NCI-H1436 (cell line): Measurements from ENCODE around the gene APH1B.
"Not testable (repeated sequence)": the region's sequence is repeated elsewhere in the genome, so short reads cannot be mapped to it uniquely, and the experiment has no call there.

Source experiments
- DNase-seq: peaks from one replicate; lab custom pipeline; 2025; lab: John Stamatoyannopoulos, UW

APH1B gene

DNA sequence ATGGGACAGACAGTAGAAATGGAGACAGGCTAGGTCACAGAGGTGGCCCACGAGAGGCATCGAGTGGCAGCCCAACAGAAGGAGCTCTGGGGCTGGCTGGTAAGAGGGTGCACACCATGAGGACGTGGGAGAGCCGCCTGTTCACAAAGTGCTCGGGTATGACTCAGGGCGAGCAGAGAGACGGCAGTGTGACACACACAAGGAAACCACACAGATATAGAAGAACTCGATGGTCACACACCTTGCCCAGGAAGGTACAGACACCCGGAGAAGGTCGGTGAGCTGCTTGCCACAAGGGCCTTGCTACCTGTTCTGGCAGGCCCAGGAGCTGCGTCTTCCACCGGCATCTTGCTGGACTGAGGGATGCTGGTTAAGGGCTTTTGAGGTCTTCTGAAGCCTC lies 54.1 kb downstream of the APH1B start:
- no peak for DNase-seq

DNA sequence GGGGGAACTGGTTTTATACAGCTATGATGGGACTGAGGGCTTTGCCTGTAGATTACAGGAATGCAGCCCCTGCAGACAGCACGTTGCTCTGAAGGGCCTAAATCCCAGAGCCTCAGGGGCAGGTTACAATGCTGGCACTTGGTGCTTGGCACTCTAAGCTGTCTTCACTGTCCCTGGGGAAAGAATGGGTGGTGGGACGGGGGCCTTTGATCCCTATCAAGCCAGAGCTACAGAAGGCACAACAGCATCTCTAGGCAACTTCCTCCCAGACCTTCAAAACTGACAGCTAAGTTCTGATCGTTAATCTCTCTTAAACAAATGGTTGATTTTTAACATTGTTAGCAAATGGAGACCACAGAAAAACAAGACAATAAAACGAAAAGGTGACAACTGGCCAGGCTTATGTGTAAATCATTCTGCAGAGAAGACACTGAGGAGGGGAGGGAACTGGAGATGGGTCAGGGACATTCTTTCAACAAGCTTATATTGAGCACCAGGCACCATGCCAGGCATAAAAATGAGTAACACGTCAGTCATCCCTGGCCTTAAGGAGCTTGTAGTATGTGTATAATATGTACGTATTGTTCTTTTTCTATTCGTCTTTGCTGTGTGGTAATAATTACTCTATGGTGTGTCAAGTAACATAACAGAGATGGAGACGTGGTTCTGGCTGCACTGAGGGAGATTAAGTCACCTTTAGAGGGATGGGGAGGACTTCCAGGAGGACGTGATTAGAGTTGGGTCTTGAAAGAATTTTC lies 55.1 kb downstream of the APH1B start:
- no peak for DNase-seq

DNA sequence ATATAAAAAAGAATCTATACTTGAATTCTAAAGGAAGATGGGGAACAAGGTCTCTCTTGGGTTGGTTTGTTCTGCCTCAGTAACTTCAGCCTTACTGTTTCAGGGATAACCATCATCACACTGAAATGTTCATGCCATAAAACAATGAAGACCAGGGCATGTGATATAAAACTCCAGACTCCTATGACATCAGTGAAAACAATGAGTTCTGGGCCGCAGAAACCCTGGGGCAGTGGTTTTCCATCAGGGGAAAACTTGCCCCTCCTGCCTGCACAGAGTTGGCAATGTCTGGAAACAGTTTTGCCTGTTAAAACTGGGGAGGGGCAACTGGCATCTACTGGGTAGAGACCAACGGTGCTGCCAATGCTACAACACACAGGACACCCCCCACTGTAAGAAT lies 57.4 kb downstream of the APH1B start:
- no peak for DNase-seq

DNA sequence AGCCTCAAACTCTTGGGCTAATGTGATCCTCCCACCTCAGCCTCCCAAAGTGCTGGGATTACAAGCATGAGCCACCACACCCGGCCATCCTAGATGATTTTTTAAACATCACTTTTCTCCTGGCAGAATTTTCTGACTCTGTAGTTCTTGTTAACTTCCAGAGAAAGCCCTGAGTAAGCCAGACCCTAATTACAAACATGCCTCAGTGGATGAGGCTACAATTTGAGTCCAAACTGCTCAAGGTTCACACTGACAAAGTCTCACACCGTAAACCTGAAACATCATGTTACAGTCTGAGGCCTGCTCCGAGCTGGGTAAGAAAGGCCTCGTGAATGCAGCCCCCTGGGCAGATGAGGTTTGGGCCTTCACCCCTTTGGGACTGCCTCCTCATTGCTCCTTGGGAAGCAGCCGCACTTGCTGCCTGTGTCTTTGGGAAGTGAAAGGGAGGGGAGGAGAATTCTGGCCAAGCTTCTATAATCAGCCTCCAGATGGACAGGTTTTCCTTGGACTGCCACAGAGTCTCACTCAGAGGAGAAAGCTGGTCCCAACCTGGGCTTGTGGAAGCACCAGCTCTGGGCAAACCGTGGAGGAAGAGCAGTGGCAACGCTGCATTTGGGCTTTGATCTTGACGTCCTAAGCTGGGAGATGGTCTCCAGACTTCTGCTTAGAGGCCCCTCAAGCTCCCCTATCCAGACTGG lies 58.3 kb downstream of the APH1B start:
- DNase-seq, result no peak

DNA sequence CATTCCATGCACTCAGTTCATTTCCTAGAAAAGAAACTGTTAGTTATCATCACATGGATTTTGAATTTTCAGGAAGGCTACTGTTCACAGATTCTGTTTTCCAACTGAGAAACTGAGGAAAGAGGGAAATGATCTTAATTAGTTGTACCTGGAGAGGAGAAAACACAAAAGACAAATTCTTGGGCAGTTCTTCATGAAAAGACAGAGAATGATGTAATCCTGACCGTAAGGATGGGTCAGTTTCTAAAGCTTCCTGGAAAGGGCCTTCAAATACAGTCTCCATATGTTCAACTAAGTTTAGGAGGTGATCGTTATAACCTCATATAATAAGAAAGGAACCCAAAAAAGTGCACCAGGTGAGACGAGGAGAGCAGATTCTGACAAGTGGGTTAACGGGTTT lies 59.6 kb downstream of the APH1B start:
- no peak for DNase-seq

DNA sequence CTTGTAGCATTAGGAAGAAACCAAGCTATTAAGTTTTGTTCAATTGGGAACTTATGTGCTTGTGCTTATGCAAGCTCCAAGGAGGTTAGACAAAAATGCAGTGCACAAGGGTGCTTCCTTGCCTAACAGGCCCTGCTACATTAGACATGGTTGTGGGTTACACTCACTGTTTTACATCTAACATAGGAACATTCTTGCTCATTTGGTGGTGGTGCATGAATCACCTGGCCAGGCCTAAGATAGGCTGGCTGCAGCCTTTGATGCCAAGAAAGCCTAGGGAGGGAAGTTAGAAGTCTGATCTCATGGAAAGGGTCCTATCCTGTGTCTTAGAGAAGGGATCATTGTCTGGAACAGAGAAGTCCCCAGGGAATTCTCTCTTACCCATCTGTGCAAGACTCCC lies 60.8 kb downstream of the APH1B start:
- DNase-seq, result no peak

DNA sequence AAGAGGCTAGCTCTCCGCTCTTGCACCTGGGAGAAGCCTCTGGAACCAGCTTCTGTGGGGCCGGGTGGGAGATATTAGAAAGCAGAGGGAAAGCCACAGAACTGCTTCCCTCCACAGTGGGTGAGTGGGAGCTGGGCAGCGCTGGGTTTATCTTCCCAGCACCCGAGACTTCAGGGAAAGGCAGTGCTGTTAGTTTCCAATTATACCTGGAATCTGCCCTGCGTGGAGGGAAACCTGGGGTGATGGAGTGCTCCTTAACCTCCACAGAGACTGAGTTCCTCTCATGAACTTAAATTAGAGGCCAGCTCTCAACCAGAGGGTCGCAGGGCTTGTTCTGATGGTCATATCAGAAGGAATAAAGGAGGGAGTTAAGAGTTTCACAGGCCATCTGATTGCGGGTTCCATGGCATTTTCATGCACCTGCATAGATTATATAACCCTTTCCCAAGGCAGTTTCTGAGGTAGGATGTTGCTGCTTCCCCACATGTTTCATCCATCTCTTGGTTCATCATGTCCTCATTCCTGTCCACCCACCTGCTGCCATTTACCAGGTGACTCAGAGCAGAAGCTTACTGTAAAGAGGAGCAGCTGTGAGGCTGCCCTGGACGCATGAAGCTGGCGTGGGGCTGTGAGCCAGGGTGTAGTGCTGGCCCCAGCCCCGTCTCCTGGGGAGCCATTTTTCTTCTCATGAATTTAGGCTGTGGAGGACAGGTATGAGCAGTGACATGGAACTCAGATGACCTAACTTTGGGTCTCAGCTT lies 61.8 kb downstream of the APH1B start:
- no peak for DNase-seq

DNA sequence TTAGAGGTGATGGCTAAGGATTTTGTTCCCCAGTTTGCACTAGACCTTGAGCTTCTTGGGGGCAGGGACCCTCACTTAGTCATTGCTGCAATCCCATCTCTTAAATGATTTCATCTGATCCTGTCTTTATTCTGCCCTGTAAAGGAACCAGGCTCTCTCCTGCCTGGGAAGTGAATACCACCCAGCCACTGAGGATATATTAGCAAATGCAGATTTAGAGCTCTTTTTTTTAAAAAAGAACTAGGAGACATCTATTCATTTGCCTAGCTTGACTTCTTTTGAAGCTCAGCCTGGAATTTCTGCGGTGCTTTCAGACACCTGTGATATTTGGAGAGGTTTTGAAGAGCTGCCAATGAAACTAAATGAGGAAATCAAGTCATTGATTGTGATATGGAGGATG lies 62.4 kb downstream of the APH1B start:
- no peak for DNase-seq

DNA sequence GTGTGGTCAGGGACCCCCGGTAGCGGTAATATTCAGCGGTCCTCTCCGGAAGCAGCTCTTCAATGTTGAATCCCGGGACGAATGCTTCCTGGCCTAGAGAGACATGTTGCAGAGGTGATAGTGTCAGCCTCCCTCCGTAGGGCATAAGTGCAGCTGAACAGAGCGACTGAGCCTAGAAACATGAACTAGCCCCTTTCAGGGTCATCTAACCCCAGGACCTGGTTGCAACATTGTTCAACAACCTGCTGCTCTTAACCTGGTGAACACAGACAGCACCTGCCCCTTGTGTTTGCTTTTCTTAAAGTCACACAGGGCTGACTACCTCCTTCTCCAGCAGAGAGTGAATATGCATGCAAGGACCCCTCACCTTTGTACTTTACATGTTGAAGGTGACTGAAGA lies 62.9 kb downstream of the APH1B start:
- no peak for DNase-seq

DNA sequence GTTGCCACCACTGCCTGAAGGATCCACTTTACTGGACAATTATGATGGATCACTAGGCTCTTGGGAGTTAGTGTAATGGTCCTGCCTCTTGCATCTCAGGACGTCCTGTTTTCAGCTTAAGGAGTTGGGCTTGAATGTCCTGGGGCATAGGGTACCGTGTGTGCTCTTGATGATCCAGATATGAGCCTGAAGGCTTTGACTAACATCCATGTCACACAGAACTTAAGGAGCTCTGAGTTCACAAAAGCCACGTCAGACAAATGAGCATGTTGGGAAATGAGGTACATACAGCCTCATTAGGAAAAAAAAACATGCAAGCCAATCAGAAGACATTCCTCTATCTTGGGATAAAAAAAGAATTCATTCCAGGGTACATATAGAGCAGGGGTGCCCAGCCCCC lies 63.5 kb downstream of the APH1B start:
- DNase-seq, result no peak

DNA sequence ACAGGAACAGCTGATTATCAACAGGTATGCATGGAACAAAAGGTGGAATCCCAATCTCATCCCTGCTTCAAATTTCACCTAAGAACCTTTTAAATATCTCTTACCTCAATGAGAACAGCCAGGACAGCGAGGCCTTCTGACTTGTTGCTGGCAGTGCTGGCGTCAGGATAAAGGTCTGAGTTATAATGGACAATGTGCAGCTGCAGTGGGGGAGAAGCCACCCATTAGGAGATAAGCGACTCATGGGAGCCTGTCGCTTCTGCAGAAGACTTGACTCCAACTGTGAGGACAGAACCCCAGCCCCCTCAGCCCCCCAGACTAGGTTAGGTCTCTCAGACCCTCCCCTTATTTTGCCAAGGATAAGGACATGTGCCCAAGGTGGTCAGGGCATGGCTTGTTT lies 64.5 kb downstream of the APH1B start:
- DNase-seq, result no peak

DNA sequence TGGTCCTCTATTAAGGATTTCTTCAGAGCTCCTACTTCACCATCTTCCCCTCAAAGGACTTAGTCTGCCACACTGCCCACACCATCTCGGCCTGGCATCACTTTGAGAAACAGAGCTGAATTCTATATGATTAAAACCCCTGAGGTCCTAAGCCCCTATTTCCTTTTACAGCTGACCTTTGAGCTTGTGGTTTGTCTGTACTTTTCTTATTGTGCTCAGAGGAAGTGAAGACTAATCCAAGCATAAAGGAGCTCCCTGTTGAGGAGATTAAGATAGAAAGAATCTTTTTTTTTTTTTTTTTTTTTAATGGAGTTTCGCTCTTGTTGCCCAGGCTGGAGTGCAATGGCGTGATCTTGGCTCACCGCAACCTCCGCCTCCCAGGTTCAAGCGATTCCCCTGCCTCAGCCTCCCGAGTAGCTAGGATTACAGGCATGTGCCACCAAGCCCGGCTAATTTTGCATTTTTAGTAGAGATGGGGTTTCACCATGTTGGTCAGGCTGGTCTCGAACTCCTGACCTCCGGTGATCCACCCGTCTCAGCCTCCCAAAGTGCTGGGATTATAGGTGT lies 65.7 kb downstream of the APH1B start:
- not testable (repeated sequence) for DNase-seq

DNA sequence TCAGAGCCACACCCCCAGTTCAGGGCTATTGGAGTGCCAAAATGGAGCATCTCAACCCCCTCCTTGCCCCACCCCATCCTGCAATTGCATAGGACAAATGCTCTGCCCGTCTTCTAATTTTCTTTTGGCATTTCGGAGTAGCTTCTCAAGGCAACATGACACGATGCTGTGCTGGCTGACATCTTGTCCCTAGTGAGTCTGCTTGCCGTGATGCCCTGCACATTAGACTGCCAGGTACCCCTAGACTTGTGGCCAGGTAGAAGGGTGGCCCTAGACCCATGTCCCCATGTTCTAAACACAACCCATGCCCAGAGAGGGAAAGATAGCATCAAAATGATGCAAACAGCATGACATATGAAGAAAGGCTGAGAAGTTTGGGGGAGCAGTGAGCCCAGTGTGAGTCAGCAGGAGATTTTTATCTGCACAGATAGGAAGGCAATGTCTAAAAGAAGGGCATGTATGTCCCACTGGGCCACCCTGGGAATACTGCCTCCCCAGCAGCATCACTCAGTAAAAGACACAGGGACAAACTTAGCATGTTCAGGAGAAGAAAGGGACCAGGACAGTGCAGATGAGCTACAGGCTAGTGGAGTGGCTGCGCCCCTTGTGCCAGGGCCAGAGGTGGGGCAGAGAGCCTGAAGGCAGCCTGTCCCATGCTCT lies 67.5 kb downstream of the APH1B start:
- no peak for DNase-seq

DNA sequence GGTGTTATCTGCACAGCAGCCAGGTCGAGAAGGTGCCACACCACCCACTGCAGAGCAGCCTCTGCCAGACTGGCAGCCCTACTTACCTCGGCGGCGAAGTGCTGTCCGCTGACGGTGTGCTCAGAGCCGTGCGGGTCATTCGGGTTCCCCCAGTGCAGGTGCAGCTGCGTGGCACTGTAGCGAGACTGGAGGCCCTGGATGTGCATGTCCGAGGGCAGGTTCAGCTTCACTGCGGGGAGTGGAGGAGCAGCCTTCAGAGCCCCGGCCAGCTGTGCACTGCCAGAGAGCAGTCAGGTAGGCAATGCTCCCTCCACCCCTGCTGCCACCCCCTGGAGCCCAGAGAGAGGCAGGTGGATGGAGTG lies 68.0 kb downstream of the APH1B start:
- no peak for DNase-seq

DNA sequence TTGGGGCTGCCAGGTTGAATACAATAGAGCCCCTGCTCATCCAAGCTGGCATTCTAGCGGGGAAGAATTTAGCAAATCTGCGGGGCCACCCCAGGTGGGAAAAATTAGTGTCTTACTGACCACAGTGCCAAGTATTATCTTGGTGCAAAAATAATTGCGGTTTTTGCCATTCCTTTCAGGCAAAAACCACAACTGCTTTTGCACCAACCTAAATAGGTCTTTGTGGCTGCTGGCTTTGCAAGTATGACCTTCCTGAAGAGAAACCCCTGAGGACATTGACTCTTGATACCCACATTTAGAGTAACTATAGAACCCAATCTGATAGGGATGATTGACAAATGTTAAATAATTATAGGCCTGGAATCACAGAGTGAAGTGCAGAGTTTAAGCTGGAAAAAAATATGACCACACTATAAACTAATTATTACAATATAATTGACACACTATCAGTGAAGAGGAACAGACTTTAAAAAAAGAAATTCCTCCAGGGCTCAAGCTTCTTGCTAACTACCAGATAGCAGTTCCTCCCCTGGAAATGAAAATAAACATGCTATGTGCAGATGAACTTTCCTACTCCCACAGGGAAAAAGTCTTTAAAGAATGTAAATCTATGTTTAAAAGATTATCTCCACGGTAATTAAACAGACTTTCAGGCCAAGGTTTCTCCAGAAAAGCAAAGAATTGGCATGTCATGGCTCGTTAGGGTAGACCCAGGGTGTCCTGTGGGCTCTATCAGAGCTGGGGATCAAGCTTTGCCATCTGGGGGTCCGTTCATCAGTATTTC lies 69.9 kb downstream of the APH1B start:
- DNase-seq, result no peak

DNA sequence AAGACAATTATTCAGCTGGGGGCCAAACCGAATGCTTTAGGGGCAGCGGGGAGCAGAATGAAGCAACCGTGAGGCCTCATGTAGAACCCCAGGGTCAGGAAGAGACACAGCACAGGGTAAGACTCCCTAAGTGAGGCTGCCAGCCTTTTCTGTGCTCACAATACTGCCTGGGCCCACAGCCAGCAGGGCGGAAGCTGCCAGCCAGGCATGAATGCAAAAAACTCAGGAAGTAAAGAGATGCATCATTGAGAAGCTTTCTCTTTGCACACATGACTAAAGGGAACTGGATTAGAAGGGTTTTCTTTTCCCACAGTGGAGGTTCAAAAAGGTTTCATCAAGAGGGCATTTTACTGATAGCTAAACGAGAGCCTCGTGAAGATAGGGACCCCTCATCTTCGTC lies 71.0 kb downstream of the APH1B start:
- no peak for DNase-seq

DNA sequence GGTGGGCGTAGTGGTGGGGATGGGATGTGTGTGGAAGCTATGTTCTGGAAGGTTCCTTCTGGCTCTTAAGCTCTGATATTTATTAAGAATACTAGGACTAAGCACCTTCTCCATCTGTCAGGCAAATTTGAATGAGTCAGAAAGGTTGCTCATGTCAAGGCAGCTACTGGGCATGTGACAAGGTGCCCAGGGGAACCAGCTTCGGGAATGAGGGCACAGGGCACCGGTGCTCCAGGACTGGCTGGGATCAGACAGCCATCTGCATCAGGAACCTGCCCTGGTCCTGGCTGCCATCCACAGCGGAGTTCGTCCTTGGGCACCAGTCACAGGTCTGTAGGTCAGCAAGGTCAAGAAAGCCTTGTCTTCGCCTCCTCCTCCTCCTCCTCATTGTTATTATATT lies 71.8 kb downstream of the APH1B start:
- no peak for DNase-seq

DNA sequence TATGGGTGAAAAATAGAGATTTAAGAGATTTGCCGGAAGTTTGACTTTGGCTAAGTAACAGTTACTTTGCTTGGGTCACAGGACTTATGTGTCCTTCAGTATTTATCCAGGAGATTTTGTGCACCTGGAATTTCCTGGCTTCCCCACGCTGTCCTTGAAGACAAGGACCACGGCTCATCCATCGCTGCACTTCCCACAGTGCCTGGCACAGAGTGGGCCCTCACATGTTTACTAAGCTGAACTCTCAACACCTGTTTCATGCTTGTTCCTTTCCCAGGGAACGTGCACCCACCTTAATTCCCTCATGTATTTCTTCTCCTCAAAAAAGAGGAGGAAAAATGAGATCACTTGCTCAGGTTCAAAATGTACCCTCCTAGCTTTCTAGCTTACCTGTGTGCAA lies 72.2 kb downstream of the APH1B start:
- no peak for DNase-seq

DNA sequence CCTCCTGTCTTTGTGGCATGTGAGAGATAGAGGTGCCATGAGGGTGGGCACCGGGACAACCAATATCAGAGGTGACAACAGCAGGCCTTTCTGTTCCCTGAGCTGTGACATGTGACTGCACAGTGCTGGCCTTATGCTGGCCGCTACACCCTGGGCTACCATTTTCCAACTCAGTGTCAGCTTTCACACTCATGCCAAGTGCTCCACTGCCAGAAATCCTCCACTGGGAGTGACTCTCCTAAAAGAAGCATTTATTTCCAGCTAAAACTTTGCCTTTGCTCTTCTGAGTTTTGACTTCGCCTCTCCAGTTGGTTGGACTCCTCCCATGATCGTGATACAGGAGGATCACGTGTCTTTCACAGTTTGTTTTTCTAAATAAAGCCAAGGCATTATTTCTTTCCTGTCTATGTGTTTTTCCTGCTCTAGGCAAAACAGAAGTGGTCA lies 72.8 kb downstream of the APH1B start:
- DNase-seq, result no peak

DNA sequence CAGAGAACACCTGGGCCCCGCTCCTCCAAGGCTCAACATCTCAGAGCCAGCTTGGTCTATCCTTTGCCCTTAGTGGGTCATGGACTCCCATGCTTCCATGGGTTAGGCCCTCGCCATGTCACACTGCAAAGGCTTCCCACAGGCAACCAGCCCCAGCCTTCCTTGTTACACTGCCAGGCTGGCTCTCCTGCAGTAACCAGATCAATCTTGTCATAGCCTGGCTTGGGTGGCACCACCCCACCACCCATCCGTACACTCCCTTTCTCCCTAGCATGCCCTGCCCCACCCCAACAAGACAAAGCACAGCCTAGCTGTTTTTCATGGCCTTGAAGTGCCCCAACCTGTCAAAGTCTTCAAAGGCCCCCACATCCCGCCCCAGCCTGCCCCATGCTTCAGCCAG lies 73.8 kb downstream of the APH1B start:
- no peak for DNase-seq

DNA sequence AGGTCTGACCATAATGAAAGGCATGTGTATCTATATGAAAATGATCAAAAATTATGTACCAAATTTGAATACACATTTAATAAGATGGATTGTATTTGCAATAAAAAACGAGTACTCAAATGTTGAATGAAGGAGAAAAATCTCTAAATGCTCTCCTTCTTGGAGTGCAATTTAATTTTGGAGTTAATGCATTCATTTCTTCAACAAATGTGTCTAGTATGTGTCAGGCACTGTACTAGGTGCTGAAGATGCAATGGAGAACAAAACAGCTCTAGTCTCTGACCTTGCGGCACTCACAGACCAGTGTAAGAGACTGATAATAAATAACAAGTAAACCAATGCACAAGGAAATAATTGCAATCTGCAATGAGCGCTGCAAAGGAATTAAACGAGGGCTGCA lies 75.4 kb downstream of the APH1B start:
- no peak for DNase-seq

DNA sequence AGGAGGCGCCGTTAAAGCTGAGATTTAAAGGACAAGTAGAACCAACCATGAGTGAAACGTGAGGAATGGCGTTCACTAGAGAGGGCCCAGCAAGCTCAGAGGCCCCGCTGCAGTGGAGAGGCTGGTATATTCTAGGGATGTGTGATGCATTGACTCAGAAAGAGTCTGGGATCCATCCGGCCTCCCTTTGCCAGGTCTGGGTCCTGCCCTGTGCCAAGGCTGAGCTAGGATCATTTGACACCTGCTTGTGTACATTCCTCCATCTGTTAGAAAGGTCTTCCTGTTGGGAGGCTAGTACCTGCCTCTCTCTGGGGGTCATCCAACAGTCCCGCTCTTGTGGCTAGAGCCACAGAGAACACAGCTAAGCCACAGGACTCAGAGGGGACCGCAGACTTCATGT lies 75.9 kb downstream of the APH1B start:
- DNase-seq, result no peak
